ENCODE measurements around the gene HMOX2. TPM values are rescaled to one million over a fixed set of nuclear protein-coding genes. Genes with fewer than 3 reads are reported as not detected.

The HMOX2 gene
- total RNA-seq, 1 experiment from 2014 or later = 55.1 TPM

GRCh38 chr16:4501071-4501478 is 24.9 kb downstream of the HMOX2 start:
- no TSS peak for BruUV-seq (replicated peaks)
- intact Hi-C loops (cut with micrococcal nuclease) = no loop called here

More at GRCh38 chr16:4501071-4501478, 24.9 kb downstream of the HMOX2 start:
- H3K4me2 ChIP-seq (ENCODE audit: low read length) = peak overlapping the region; percentile 56; the same call in 1 of the 2 replicates
- H3K4me3 ChIP-seq (replicated peaks in 1 of 2; ENCODE audit: low read depth in 1 of 2, low read length in 2 of 2) = no peak overlapping the region
- H3K27me3 ChIP-seq (ENCODE audit: insufficient read depth, low read length) = no peaks in the 10 kb centered on the region
- H3K4me1 ChIP-seq (ENCODE audit: control insufficient read depth in 1 of 2, insufficient read depth in 2 of 2, low read length in 2 of 2) = peaks cover 34 to 57% of the 10 kb centered on the region in 2 experiments
- H3K79me2 ChIP-seq (ENCODE audit: insufficient read depth, low read length) = peaks cover 84% of the 10 kb centered on the region
- DNase-seq (ENCODE audit: low read depth, low spot score) (no peak), ATAC-seq (no peak)
- H4K20me1 ChIP-seq (ENCODE audit: insufficient read depth) = peaks cover 5% of the 10 kb centered on the region; the same call in 1 of the 2 replicates
- H3K36me3 ChIP-seq (ENCODE audit: control insufficient read depth in 1 of 2, insufficient read depth in 2 of 2, low read length in 2 of 2) = peaks cover 2 to 7% of the 10 kb centered on the region in 2 experiments; a peak in 2 of 4 replicates
- H3K9ac ChIP-seq (ENCODE audit: low read length) = no peak overlapping the region
- ChIA-PET POLR2A (no interaction called here), RAD21 (ENCODE audit: low non-redundant PET in 1 of 2, low total read pairs in 2 of 2, uncharacterized antibody in 2 of 2, unreplicated experiment in 2 of 2) (no interaction called here), CTCF (interaction anchor here (1.4 kb wide), 1 partner anchor 85 kb away, joined by 3 read pairs; no protein-coding TSS in a partner anchor)
- no peaks in the 10 kb centered on the region for H3K9me3 ChIP-seq (ENCODE audit: control insufficient read depth in 1 of 2, insufficient read depth in 1 of 2, low read depth in 1 of 2, low read length in 2 of 2)
- no peak overlapping the region for H2AFZ ChIP-seq (ENCODE audit: low read depth, low read length, poor library complexity, severe bottlenecking)
- H3K9me2 ChIP-seq (ENCODE audit: insufficient read depth) = no peaks in the 10 kb centered on the region
- no peak overlapping the region for H3K27ac ChIP-seq (ENCODE audit: low read depth, low read length)
- TF ChIP-seq POLR2AphosphoS5 (IDR thresholded peaks at IDR 0.05; ENCODE audit: low read depth, low read length) = no peak
- no peak for TF ChIP-seq CEBPB (IDR thresholded peaks at IDR 0.05; ENCODE audit: low read depth)
- TF ChIP-seq TCF7L2 (IDR thresholded peaks at IDR 0.05; ENCODE audit: borderline replicate concordance, extremely low read depth, insufficient read depth, insufficient read length) = no peak
- no peak for TF ChIP-seq ZFX (IDR thresholded peaks at IDR 0.05)
- TF ChIP-seq SIN3A (IDR thresholded peaks at IDR 0.05; ENCODE audit: low read depth) = no peak
- no peak for TF ChIP-seq POLR2A (IDR thresholded peaks at IDR 0.05; ENCODE audit: borderline replicate concordance, extremely low read depth, insufficient read depth, insufficient read length)
- no peak for TF ChIP-seq SP1 (IDR thresholded peaks at IDR 0.05; ENCODE audit: low read depth)
- TF ChIP-seq ATF3 (IDR thresholded peaks at IDR 0.05) = no peak
- no peak for TF ChIP-seq ZBTB33 (IDR thresholded peaks at IDR 0.05; ENCODE audit: extremely low read depth, insufficient replicate concordance, low read length)
- no peak for TF ChIP-seq EGR1 (IDR thresholded peaks at IDR 0.05; ENCODE audit: low read depth)
- TF ChIP-seq REST (IDR thresholded peaks at IDR 0.05; ENCODE audit: low read depth) = no peak
- no peak for TF ChIP-seq FOSL1 (IDR thresholded peaks at IDR 0.05; ENCODE audit: low read depth)
- no peak for TF ChIP-seq EZH2 (IDR thresholded peaks at IDR 0.05)
- no peak for TF ChIP-seq MAX (IDR thresholded peaks at IDR 0.05)
- no peak for TF ChIP-seq CTCF (IDR thresholded peaks at IDR 0.05 in 2 of 3, conservative IDR thresholded peaks at IDR 0.05 in 1 of 3; ENCODE audit: borderline replicate concordance in 1 of 3, insufficient read depth in 1 of 3, low read depth in 2 of 3, low read length in 2 of 3)
- TF ChIP-seq RAD21 (IDR thresholded peaks at IDR 0.05; ENCODE audit: low read depth) = no peak
- TF ChIP-seq SRF (IDR thresholded peaks at IDR 0.05; ENCODE audit: low read depth) = no peak

Data from HCT116 (cell line).